Measurements from ENCODE around the gene CASK.
"Not testable (repeated sequence)": the region's sequence is repeated elsewhere in the genome, so short reads cannot be mapped to it uniquely, and the experiment has no call there.

Gene CASK

DNA sequence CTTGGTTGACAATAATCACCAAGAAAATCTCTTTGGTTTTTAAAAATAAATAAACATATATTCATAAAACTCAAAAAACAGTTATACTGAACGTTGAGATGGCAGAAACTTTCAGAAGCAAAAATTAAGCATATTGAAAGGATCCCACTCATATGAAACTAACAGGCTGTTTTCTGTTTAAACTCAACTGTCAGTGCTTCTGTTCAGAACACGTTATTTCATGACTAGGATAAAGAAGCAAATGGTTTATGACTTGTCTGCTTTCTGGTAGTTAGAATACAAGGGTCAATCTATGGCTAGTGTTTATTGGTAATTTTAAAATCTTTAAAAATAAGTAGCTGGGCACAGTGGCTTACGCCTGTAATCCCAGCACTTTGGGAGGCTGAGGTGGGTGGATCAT is 195.2 kb downstream of the CASK start:
- no peak for DNase-seq

DNA sequence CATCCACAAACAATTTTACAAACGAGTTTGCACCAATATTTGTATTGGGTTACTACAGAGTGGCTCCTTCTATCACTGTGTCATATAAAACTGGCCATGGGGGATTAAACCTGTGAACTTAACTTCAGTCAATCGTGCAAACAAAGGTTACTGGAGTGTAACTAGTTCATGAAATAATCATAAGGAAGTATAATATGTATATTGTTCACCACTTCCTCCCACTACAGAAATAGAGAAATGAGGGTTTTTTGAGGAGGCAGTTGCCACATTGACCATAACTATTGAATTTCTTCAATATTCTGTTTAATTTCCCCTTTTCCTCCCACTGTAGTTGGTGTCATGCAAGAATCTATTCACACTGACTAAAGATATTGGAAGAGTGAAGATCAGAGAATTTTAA is 199.5 kb downstream of the CASK start, which contains the start of gene GPR82:
GPR82 (plus strand) TSS at position 356 of the 400 bp plus-strand sequence. CDS start 2,846 bp downstream, outside the sequence.
- DNase-seq, result no peak

DNA sequence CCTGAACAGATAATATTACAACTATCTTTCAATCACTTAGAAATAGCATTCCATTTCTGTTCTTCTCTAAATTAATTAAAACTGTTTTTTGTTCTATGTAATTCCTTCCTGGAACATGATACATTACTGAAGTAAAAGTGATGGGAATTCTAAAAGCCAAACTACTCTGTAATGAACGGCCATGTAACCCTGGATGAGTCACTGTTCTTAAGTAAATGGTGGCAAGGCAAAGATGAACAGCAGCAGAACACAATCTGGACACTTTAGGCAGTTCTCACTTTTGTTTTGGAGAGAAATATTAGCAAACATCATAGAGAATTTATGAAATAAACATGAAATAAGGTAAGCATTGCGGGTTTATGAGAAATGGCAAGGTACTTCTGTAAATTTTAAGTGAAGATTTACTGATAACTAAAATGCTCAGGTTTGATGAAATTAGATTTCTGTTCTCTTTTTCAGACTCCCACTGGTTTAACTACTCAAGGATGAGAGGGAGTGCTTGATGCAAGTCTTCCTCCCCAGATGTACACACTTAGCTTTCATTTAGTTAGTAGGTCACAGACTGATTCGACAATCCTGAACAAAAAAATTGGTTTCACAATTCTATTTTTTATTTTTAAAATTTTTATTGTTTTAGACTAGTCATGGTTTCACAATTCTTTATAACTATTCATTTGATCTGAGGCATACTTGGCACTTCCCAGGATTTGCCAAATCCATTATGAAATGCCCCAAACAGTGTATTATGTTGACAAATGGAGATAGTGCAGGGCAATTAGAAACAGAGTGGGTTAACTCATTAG is 200.3 kb downstream of the CASK start:
- no peak for DNase-seq

DNA sequence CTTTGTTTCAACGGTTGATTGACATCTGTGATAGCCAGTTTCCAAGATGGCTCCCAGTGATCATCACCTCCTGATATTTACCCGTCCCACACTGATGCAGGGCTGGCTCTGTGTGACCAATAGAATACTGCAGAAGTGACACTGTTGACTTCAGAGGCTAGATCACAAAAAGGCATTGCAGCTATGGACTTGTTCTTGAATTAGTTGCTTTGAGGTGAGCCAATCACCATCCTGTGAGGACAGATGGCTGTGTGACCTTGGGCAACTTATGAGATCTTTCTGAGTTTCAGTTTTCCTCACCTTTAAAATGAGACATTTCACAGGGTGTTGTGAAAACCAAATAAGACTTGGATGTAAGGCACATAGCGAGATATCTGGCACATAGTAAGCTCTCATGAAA is 201.1 kb downstream of the CASK start:
- no peak for DNase-seq

DNA sequence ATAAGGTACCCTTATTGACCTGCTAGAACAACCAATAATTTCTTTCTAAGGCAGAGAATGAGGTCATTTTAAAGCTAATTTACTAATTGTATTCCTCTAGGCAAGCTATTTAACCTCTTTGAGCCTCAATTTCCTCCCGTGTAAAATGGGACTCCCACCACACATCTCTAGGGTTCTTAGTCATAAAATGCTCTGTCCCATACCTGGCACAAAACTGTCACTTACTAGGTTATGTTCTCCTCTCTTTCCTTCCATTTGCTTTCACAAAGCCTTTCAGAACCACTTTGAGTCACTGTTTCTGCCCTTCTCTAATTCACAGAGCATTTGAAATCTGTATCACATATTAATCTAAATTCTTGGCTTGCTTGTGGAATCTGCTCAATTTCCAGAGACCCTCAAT is 201.8 kb downstream of the CASK start:
- DNase-seq, result no peak

DNA sequence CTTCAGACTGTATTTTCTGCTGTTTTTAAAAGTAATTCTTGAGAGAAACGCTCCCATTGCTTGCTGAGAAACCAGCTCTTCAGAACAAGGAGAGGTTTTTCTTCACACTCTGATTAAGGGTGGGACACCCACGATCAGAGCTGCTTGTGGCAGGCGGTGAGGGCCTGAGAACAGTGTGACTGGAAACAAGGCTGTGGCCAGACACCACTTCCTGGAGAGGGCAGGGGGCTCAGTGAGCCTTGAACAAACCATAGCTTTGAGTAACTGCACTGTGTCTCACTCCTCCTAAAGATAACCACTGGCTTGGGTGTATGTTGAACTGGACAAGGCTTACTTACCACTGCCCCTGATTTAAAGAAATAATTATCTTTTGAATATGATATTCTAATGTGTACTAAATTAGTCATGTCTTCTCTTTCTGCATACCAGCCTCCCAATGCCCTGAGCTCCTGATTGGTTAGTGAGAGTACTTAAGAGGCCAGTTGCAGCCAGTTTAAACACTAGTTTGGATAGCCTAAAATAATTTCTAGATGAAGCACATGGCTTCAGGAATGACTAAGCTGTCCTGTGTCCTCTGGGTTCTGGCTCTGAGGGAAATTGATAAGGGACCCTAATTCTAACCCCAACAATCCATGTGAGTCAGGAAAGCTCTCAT is 203.1 kb downstream of the CASK start:
- no peak for DNase-seq

DNA sequence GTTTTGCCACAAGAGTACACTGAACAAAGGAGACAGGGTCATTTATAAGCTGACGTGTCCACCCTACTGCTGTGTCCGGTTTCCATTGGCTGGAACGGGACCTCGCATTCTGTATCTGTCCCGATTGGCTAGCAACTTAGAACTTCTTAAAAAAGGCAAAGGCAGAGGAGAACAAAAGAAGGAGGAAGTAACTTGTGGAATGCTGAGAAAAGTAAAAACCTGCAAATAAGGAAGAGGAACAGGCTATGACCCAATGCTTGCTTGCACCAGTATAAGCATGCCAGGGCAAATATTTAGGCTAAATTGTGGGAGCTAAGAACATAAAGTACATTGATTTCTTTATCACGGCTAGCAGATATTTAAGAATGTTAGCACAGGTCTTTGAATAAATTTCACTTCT is 203.7 kb downstream of the CASK start:
- DNase-seq, result not testable (repeated sequence)

DNA sequence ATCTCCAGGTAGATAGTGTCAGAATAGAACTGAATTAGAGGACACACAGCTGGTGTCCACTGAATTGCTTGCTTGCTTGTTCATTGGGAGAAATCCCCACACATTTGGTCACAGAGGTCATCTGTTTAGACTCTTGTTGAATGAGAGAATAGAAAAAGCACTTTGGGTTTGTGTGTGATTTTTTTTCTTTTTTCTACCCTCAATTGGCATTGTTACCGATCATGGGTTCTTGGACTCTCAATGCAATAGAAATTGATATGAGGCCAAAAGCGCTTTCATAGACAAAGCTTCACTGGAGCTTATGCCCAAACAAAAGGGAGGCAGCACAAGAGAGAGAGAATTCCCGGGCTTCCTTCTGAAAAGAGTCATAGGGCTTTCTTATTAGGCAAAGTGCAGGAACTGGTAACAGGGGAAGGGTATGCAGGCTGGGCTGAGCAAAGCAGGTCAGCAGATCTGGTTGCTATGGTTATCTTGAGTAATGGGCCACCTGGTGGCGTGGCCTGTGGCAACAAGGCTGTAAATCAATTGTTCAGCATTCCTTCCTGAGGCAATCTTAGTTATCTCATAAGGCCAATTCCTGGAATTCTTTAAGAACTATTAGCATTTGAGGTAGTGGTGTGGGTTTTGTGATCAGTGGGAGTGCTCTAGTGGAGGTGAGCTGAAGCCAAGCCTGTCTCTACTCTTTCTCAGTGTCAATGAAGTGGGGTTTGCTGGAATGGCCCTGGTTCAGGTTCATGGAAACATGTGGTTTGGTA is 204.7 kb downstream of the CASK start:
- no peak for DNase-seq

DNA sequence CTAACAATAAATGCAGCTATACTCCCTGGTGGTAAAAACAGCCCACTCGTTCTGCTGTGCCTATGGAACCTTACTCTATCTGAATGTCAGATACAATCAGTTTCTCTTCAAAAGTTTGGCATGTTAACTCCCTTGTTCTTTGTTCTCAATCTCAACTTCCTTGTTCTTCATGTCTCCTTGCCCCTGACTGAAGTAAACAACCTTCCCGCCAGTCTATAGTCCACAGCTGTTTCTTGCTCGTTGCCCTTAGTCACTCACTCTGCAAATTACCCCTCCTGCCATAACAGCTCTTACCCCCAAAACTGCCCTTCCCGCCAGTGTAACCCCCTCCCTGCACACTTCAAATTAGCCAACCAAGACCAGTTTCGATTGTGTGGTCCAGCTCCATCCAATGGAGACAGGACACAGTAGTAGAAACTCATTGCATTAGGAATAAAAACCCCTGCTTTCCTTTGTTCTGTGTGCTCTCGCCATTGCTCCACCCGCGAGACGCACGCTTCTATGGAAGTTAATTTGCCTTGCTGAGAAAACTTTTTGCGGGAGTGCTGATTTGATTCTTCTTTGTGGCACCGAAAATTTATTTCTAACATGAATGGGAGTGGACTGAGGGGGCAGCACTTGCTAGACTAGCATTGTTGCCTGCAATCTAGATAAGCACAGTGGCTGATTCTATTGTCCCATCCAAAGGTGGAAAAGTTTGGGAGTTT is 206.4 kb downstream of the CASK start:
- DNase-seq, result no peak

DNA sequence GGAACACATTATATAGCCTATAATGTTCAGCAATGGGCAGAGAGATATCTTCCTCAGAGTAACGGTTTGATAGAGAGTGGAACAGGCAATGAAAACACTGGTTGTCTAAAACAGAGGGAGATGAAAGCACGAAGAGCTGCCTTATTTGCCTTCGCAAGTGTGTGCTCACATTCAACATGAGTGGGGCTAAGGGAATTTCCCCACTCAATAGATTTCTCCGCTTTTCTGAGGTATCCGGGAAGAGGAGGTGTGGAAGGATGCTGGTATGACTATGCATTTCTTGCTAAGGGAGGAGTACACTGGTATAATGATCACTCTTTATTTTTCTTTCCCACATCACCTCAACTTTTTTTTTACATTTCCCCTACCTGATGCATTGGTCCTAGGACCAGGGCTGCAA is 207.1 kb downstream of the CASK start:
- no peak for DNase-seq

DNA sequence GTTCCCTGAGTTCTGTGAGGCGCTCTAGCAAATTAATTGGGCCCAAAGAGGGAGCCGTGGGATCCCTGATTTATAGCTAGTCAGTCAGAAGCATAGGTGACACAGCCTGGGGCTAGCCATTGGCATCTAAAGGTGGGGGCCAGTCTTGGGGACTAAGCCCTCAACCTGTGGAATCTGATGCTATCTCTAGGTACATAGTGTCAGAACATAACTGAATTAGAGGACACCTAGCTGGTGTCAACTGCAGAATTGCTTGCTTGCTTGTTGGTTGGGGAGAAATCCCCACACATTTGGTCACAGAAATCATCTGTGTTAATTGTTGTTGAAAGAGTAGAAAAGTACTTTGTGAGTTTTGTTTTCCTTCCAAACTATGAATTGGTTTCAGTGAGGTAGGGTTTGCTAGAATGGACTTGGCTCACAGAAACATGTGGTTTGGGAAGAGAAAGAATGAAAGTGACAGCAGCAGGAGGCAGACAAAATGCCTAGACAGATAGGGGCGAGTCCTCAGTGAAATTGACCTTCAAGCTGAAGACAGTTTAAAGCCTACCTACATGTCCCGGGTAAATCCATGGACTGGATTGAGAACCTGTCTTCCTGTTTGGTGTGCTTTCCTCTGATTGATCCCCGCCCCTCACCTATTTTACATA is 212.2 kb downstream of the CASK start:
- no peak for DNase-seq

DNA sequence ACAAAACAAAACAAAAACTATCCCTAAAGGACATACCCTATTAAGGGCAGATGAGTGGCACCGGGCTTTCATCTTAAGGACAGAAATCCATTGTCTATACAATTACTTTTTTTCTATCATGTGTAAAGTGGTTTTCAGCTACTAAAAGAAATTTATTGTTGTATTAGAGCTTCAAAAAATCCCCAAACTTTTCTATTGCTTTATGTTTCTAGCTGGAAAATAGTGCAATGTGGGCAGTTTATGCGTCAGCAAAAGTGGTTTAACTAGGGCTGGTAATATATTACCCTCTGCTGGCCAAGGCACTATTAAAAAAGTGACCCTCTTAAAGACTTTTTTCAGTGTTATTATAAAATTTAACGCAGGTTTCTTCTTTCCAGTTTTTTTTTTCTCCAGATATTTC is 214.9 kb downstream of the CASK start:
- no peak for DNase-seq

DNA sequence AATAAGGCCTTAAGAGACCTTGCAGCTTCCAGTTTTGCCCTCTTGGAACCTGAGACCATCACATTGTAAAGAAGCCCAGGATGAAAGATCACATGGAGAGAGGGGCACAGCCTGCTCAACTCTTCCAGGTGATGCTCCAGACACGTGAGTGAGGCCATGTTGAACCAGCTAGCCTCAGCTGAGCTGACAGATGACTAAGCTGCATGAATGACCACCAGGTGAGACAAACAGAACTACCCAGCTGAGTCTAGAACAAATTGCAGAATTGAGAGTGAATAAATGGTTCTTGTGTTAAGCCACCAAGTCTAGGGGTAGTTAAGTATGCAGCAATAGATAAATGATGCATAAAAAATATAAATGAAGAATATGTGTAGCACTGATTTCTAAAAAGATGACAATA is 216.1 kb downstream of the CASK start:
- no peak for DNase-seq

DNA sequence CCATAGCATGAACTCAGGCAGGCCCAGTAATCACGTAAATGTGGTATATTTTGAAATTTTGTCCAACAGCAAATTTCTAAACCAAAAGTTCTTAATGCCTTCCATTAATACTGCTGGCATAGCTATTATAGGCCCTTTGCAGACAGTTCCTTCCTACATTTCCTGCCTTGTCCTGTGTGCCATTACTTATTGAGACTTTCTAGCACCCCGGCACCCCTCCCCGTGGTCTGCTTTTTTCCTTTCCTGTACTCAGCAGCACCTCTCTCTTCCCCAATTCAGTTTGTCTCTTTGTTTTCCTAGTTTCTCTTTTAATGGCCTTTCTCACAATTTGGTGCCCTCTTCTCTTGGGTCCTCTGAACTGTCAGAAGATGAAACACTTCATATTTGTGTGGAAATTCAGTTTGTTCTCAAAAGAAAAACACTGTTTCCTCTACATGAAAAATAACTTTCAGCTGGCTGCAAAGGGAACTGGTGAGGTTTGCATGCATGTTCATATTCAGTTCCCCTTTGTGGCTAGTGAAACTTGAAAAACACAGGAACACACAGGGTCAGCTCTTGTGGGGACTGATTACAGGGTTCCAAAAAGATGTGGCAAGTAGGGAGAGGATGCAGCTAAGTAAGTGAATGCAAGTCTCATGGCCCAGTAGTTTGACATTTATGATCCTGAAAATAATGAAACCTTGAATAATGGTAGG is 217.5 kb downstream of the CASK start:
- DNase-seq, result no peak

DNA sequence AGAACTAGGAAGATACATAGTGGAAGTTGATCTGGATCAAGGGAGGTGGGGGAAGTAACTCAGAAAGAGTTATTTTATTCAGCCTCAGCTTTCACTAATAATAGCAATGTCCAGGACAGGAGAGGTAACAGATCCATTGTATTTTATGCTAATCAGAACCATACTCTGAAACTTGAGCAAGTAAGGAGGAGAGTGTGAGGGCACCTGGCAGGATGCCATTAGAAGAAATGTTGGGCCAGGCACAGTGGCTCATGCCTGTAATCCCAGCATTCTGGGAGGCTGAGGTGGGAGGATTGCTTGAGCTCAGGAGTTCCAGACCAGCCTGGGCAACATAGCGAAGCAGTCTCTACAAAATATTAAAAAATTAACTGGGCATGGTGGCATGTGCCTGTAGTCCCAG is 218.3 kb downstream of the CASK start:
- no peak for DNase-seq

DNA sequence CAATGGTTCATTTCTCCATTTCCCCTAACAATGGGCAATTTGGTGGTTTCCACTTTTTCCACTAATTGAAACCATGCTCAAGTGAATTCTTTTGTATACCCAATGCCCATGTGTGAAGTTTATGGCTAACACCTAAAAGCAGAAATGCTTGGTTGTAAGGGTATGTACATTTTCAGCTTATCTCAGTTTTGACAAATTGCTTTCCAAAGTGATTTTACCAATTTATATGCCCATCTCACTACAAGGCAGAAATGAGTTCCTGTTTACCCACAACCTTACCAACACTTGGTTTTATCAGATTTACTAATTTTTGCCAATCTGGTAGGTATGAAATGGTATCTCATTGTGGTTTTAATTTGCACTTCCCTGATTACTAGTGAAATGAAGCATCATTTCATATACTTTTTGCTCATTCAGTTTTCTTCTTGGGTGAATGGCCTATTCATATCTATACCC is 219.8 kb downstream of the CASK start:
- no peak for DNase-seq

DNA sequence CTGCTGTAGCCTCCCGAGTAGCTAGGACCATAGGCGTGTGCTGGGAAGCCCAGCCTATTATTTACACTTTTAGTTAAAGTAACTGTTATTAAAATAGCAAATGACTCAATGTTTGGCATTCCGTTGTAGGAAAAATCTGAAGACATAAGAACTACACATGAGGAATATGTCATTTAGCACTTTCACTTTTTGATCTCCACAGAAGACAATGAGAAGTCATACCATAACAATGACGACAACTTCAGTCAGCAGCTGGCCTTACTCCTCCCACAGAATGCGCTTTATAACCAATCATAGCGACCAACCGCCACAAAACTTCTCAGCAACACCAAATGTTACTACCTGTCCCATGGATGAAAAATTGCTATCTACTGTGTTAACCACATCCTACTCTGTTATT is 227.9 kb downstream of the CASK start:
- DNase-seq, result no peak

DNA sequence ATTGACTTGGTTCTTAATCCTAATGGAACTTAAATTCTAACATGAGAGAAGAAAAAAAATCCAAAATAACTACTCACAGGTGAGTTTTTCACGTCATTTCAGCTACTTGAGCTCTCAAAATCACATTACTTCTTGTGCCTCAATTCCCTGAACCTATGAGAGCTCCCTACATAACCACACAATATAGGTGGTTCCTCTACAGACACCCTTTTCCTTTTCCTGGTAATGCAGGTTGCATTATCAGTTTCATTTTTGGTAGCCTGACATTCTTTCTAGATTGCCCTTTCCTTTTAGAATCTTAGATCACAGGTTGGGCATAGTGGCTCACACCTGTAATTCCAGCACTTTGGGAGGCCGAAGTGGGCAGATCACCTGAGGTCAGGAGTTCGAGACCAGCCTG is 230.3 kb downstream of the CASK start:
- no peak for DNase-seq

DNA sequence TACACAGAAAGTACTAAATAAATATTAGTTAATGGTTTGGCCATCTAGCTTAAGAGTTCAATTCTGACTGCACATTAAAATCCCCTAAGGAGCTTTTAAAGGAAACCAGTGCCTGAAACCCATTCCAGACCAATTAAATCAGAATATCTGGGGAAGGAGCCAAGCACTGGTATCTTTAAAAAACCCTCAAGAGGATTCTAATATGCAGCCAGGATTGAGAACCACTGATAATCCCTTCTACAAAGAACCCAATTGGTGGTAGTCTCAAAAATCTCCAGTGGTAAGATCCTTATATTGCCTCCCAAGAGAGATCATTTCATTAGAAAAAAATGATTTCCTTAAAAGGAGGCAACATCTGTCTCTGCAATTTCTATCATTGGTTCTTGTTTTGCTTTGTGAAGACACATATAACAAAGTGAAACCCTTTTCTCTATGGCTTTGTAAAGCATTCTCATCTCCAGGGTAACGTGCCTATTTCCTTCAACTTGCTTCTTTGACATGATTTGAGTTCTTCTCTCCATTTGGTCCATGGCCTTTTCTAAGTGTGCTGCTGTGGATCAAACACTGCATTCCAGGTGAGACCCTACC is 231.1 kb downstream of the CASK start:
- DNase-seq, result no peak

DNA sequence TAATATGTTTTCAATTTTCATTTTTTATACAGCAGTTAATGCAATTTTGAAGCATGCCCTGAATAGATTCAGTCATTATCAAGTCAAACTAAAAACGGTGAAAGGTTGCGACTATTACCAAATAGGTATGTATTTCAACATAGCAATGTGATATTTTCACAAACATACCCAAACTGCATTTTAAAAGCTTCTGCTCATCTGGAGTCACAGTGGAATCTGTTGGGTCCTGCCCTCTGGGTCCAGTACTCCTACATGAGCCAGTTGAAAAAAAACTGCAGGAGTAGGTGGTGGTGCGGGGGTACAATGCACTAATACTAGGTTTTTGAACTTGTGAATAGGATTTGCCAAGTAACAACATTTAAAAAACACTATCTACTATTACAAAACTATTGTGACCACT is 233.6 kb downstream of the CASK start:
- no peak for DNase-seq

DNA sequence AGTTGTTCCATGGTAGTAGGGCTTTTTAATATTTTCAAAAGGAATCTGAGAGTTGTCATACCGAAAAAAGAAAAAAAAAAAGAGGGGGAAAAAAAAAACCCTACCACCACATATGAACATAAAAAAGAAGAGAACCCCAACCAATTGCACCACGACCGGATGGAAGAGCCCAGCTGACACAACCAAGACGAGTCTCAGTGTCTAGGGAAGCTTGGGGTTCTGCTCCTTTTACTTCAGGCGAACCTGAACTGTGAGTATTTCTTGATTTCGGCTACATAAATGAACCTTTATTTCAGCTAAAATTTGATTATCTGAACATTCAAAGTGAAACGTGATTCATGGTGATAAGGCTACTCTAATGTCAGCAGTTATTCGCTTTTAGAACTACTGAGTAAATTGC is 234.5 kb downstream of the CASK start, which contains the start of gene GPR34:
GPR34 (plus strand) TSS at position 139 of the 400 bp plus-strand sequence. CDS start 6,661 bp downstream, outside the sequence.
- no peak for DNase-seq
